GM19025 (cell line): ENCODE measurements around the gene MYO18A.
"Not testable (repeated sequence)": the region's sequence is repeated elsewhere in the genome, so short reads cannot be mapped to it uniquely, and the experiment has no call there.

Source experiments
- ATAC-seq: cut with Tn5 transposase; IDR thresholded peaks from one replicate; pipeline ENCODE4 v1.9.1; 2021; ENCODE audit warnings: mild to moderate bottlenecking, low read depth, moderate library complexity; ENCODE audit not compliant: unreplicated experiment

Gene MYO18A

DNA sequence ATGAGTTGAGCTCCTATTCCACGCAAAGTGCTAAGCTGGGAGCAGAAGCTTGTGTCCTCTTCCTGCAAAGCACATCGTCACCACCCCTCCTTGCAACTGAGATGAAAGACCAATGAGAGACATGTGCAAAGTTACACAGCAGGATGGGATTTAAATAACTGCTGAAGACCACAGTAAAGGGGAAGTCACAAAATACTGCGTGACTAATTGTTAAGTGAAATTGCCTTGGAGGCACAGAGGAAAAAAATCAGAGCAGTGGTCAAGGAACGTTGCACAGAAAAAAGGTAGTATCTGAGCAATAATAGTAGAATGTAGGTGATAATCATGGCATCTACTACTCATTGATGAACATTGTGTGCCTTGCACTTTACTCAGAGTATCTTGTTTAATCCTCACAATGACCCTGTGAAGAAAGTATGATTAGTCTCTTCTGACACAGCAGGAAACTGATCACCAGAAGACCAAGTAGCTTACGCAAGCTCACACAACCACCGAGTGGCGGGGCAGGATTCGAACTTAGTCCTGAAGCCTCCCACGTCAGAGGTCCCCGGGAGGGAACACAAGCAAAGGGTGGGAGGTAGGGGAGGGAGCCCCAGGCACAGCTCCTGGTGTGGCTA is 15.4 kb upstream of the MYO18A start:
- no peak for ATAC-seq

- no peak for ATAC-seq
These were observed 14.5 kb upstream of the MYO18A start for GRCh38 chr17:29194669-29195068.

DNA sequence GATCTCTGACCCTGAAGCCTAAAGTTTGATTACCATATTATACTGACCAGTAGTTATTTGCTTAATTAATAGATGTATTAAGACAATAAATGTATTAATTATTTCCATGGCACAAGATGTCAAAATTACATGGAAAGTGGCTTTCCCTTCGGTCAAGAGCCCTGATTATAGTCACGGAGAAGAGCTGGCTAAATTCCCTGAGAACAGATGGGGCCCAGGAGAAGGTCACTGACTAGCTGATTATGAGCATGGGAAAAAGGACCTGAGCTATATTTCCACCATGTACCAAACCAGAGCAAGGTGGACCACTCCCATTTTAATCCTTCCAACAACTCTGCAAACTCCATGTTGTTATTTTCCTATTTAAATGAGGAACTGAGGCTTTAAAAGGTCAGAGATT is 12.9 kb upstream of the MYO18A start:
- ATAC-seq: no peak

GRCh38 chr17:29190592-29191207 is 10.5 kb upstream of the MYO18A start:
- ATAC-seq: no peak

DNA sequence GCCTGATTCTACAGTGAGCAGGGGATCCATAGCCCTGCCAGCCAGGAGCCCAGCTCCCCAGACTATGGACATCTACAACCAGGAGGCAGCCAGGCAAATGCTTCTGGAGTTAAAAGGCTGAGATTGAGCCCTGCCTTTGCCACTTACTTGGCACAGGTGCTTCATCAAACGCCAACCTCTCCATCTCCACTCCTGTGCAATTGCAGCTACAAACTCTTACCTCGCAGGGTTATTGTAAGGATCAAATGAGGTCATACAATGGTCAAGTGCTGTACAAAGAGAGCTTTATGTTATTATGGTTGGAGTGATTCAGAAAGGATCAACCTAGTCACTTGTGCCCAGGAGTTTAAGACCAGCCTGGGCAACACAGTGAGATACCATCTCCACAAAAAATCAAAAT is 9.8 kb upstream of the MYO18A start:
- ATAC-seq: no peak

- no peak for ATAC-seq
These were observed 9.2 kb upstream of the MYO18A start for GRCh38 chr17:29189355-29189754.

DNA sequence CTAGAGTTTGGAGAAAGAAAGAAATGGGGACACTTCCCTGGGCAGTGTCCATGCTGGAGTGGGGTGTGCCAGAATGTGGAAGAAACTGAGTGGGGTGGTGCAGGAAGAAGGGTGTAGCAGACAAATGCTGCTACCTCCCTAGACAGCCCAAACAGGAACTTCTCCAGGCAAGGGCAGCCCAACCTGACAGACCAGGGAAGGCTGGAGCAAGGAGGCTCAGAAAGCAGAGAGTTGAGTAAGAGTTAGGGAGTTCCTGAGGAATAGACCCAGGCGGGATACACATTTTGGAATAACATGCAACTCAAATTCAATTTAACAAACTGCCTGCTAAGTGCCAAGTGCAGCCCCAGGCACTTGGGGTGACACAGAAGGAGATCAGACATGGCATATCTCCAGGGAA is 1.0 kb upstream of the MYO18A start:
- ATAC-seq: no peak

GRCh38 chr17:29180788-29181160 is 576 bp upstream of the MYO18A start:
- no peak for ATAC-seq

DNA sequence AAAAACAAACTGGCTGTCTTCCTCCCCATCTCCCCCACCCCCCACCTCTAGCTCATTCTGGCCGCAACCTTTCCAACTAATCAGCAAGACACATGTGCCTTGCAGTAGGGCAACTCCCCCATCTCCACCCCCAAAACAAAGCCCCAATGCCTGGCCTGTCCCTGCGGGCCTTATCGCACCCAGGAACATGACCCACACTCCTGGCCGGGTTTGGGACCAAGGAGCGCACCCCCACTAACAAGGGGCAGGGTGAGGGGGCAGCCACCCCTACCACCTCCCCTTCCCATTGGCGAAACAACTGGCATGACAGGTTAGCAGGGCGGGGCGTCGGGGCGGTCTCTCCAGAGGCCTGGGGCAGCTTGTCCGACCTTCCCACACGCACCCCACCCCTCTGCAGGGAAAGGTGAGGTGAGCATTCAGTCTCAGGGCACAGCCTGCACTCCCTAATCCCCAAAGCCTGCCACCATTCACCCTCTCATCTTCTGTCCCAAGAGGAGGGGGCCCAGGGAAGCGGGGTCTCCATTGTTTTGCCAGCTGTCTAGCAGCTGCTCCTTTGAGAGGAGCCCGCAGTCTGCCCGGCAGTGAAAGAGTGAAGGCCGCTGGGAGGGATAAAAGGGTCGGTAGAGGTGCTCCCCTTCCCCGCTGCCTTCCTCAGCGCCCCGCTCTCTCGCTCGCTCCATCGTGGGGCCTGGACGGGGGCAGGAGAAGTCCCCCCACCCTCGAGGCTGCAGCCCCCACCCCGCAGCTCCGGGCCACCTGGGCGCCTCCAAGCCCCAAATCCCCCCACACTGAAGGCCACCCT is 765 bp downstream of the MYO18A start:
- no peak for ATAC-seq

GRCh38 chr17:29178750-29179231 is 1.4 kb downstream of the MYO18A start:
- no peak for ATAC-seq

DNA sequence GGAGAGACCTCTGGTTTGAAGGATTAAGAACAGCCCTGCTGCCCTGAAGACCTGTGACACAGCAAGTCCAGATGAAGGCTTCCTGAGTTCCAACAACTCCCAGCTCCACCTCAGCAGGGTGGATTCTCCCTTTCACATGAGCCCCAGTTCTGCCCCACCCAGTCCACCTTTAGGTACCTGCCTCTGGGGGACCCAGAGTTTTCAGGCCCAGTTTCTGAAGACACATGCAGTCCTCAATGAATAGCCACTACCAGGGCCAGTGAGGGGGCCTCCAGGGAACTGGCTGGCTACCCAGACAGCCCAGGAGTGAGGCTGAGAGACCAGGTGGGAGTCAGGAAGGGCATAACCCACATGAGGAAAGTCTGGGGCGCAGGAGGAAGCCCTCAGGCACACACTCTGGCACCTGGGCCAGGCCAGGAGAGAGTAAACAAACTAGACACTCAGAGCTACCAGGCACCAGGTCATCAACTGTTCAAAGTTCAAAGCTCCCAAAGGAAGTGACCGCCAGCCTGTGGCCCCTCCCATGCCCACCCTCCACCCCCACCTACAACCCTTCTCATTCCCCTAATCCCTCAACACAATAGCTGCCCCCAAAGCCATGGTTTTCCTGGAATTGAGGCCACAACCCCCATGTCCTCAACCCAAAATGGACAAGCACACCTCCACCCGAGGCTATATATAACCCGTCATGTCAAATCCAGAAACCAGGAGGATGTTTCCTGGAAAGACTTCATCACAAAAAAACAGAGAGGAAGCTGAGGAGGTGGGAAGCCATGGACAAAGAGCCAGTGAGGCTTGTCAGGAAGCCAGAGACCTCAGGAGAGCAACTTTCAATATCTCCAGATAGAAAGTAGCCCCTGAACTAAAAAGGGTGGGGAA is 2.1 kb downstream of the MYO18A start:
- ATAC-seq: no peak

GRCh38 chr17:29177541-29177870 is 2.7 kb downstream of the MYO18A start:
- ATAC-seq: no peak

GRCh38 chr17:29176558-29177351 is 3.4 kb downstream of the MYO18A start:
- no peak for ATAC-seq

DNA sequence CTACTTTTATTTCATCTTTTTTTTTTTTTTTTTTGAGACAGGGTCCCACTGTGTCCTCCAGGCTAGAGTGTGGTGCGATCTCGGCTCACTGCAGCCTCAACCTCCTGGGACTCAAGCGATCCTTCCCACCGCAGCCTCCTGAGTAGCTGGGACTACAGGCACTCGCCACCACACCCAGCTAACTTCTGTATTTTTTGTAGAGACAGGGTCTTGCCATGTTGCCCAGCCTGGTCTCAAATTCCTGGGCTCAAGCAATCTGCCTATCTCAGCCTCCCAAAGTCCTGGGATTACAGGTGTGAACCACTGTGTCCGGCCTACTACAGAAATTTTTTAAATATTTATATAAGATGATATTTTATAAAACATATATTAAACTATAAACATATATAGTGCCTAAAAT is 4.8 kb downstream of the MYO18A start:
- ATAC-seq: no peak

DNA sequence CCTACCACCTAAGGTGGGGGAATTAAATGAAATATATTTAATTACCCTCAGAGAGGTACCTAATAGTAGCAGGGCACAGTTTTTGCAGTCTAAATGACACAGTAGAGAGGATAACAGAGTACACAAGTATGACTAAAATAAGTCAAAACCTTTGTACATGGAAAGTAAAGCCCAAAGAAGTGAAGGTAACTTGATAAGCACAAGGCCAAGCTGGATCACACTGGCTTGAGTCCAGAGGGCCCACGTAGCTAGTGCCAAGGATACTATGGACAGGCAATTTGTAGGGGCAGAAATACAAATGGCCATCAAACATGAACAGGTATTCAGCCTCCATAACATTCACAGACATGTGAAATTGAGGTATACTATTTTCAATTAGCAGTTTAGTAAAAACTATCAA is 7.6 kb downstream of the MYO18A start:
- no peak for ATAC-seq

- no peak for ATAC-seq
These were observed 9.5 kb downstream of the MYO18A start for GRCh38 chr17:29170682-29171081.

- no peak for ATAC-seq
These were observed 10.2 kb downstream of the MYO18A start for GRCh38 chr17:29169806-29170591.

DNA sequence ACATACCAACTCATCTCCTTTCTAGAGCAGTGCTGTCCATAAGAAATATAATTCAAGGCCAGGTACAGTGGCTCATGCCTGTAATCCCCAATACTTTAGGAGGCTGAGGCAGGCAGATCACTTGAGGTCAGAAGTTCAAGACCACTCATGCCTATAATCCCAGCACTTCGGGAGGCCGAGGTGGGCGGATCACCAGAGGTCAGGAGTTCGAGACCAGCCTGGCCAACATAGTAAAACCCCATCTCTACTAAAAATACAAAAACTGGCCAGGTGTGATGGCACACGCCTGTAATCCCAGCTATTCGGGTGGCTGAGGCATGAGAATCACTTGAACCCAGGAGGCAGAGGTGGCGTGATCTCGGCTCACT is 11.5 kb downstream of the MYO18A start:
- ATAC-seq: not testable (repeated sequence)

GRCh38 chr17:29168079-29168758 is 12.0 kb downstream of the MYO18A start:
- no peak for ATAC-seq
